Spleen (tissue), 11 donors: ENCODE results near the gene COL23A1. TPM values are rescaled to one million over a fixed set of nuclear protein-coding genes. Genes with fewer than 3 reads are reported as not detected.

Experiments
- DNase-seq: peaks from one replicate; pipeline ENCODE4 v3.0.0-alpha.2; 2020
- H3K27ac ChIP-seq, 8 donors: fragments of 200-600 bp; sonication (generic) in 7 of 8; 1 replicate in 4 of 8; 2 replicates in 4 of 8; pipeline versions ENCODE4 v1.5.0 to v1.8.0; 2016 to 2021; ENCODE audit warnings: inconsistent platforms in 4 of 8, mild to moderate bottlenecking in 4 of 8, moderate library complexity in 1 of 8
- H3K27me3 ChIP-seq, 7 donors: fragments of 200-600 bp; sonication (generic) in 6 of 7; replicated peaks in 1 of 7; 1 replicate in 4 of 7; 2 replicates in 3 of 7; pipeline versions ENCODE4 v1.5.0 to v1.8.0; 2016 to 2021; ENCODE audit warnings: inconsistent platforms in 3 of 7, mild to moderate bottlenecking in 1 of 7
- H3K36me3 ChIP-seq, 6 donors: fragments of 200-600 bp; sonication (generic) in 5 of 6; 1 replicate in 4 of 6; 2 replicates in 2 of 6; pipeline versions ENCODE4 v1.5.0 to v1.8.0; 2016 to 2021; ENCODE audit warnings: inconsistent platforms in 2 of 6
- H3K4me1 ChIP-seq, 6 donors: fragments of 200-600 bp; sonication (generic) in 5 of 6; 1 replicate in 3 of 6; 2 replicates in 3 of 6; pipeline versions ENCODE4 v1.5.0 to v1.8.0; 2016 to 2021; ENCODE audit warnings: inconsistent platforms in 3 of 6
- H3K4me3 ChIP-seq, 8 donors: fragments of 200-600 bp; sonication (generic) in 7 of 8; 1 replicate in 4 of 8; 2 replicates in 4 of 8; pipeline versions ENCODE4 v1.5.0 to v1.8.0; 2016 to 2021; ENCODE audit warnings: inconsistent platforms in 4 of 8, mild to moderate bottlenecking in 4 of 8, moderate library complexity in 2 of 8
- H3K9me3 ChIP-seq, 8 donors: fragments of 200-600 bp; sonication (generic) in 7 of 8; 1 replicate in 4 of 8; 2 replicates in 4 of 8; pipeline versions ENCODE4 v1.5.0 to v1.8.0; 2016 to 2021; ENCODE audit warnings: inconsistent platforms in 4 of 8
- POLR2A ChIP-seq, 3 donors: fragments of 450-650 bp; IDR thresholded peaks; one replicate each; pipeline ENCODE4 v1.5.1; 2017; ENCODE audit warnings: antibody characterized with exemption in 3 of 3, mild to moderate bottlenecking in 1 of 3
- POLR2AphosphoS5 ChIP-seq, 3 donors: sonication (generic); formaldehyde crosslinking; IDR thresholded peaks; one replicate each; pipeline ENCODE4 v1.5.1; 2017; ENCODE audit warnings: antibody characterized with exemption in 3 of 3
- WGBS, 5 donors: extraction: QIAGEN DNeasy Blood & Tissue Kit in 3 of 5; methylation state at CpG; one replicate each; pipeline versions ENCODE4 v1.1.5 to v1.1.7; 2013 to 2018; 5-methylcytosine and 5-hydroxymethylcytosine counted together
- intact Hi-C: fragments of 100-400 bp; cut with DNase I; formaldehyde crosslinking; loops from one replicate; pipeline ENCODE4 v1.15.0; 2023; ENCODE audit warnings: low total_unique reads
- polyA plus RNA-seq, 3 donors: library from polyadenylated mRNA; stranded (reverse); fragments of 200-250 nt; gene quantifications; one replicate each; pipeline ENCODE4 v1.2.1, GENCODE V29; 2013
- total RNA-seq, 7 donors: library from RNA; depleted of rRNA in 3 of 7; stranded (reverse); fragments of >200 nt in 3 of 7; fragmentation: NEBNext Ultra II Directional in 4 of 7; extraction: Animal tissue kit (Norgen Biotek cat#: 25700) in 4 of 7; gene quantifications; one replicate each; pipeline versions ENCODE4 v1.1.0 to v1.2.1, GENCODE V29; 2016 to 2021
- TF ChIP-seq, protein P1 (sequence below), 11 experiments: fragments of 200-600 bp in 7 of 11; fragments of 450-650 bp in 4 of 11; sonication (generic) in 4 of 11; IDR thresholded peaks in 8 of 11; conservative IDR thresholded peaks in 3 of 11; 1 replicate in 7 of 11; 2 replicates in 4 of 11; pipeline versions ENCODE4 v1.4.0 to v1.8.0; 2016 to 2021; ENCODE audit warnings: antibody characterized with exemption in 11 of 11, inconsistent platforms in 4 of 11, mild to moderate bottlenecking in 1 of 11
- donor health status: healthy with polysubstance abuse.
- donor health status: DM: no; HTN: no; CAD: no; lungs with moderate emphysema.
- donor health status: DM: no; HTN: no; CAD: no.
- donor health status: Bipolar disorder and iron deficiency.
- donor health status: healthy.
- donor health status: DM: no; HTN: no; CAD: no.
- donor health status: DM: yes; HTN: yes; CAD: no.

Gene COL23A1
- total and polyA plus RNA-seq, 10 donors, result 0.63 to 3.8 (median 1.9) TPM

DNA sequence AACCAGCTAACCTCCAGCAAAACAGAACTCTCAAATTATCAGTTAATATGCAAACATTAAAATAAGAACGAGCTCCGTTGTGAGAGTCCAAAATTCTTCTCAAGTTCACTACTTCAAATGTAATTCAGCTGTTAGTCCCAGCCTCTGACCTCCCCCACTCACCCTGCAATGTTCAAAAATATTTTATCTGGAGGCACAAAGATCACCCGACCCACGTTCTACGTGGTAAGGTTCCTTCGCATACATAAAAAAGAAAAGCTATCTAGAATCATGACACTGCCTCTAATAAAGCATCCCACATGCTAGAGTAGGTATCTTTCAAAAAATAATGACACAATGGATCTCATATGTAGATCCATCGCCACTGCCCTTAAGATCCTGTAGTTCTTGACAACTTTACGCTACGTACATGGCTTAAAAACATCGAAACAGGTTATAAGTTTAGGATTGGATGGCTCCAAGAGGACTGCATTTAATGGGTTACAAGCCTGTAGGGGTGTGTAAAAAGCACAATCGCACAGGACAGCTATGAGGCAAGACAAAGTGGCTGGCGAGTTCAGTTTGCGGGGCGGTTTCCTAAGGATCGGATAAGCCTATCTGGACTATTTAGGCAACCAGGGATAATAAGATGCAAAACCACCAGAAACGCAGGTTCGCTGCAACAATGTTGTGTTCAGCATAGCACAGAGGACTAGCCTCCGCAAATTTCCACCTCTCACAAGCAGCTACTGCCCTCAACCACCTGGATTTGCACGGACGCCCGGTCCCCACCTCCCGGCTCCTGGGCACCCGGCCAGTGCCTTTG lies 35.7 kb upstream of the COL23A1 start:
- TF ChIP-seq POLR2AphosphoS5 (IDR thresholded peaks at IDR 0.05) (no peak), POLR2A (IDR thresholded peaks at IDR 0.05) (no peak)
- TF ChIP-seq, protein P1, sequence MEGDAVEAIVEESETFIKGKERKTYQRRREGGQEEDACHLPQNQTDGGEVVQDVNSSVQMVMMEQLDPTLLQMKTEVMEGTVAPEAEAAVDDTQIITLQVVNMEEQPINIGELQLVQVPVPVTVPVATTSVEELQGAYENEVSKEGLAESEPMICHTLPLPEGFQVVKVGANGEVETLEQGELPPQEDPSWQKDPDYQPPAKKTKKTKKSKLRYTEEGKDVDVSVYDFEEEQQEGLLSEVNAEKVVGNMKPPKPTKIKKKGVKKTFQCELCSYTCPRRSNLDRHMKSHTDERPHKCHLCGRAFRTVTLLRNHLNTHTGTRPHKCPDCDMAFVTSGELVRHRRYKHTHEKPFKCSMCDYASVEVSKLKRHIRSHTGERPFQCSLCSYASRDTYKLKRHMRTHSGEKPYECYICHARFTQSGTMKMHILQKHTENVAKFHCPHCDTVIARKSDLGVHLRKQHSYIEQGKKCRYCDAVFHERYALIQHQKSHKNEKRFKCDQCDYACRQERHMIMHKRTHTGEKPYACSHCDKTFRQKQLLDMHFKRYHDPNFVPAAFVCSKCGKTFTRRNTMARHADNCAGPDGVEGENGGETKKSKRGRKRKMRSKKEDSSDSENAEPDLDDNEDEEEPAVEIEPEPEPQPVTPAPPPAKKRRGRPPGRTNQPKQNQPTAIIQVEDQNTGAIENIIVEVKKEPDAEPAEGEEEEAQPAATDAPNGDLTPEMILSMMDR (IDR thresholded peaks at IDR 0.05 in 8 of 11, conservative IDR thresholded peaks at IDR 0.05 in 3 of 11), result no peak

DNA sequence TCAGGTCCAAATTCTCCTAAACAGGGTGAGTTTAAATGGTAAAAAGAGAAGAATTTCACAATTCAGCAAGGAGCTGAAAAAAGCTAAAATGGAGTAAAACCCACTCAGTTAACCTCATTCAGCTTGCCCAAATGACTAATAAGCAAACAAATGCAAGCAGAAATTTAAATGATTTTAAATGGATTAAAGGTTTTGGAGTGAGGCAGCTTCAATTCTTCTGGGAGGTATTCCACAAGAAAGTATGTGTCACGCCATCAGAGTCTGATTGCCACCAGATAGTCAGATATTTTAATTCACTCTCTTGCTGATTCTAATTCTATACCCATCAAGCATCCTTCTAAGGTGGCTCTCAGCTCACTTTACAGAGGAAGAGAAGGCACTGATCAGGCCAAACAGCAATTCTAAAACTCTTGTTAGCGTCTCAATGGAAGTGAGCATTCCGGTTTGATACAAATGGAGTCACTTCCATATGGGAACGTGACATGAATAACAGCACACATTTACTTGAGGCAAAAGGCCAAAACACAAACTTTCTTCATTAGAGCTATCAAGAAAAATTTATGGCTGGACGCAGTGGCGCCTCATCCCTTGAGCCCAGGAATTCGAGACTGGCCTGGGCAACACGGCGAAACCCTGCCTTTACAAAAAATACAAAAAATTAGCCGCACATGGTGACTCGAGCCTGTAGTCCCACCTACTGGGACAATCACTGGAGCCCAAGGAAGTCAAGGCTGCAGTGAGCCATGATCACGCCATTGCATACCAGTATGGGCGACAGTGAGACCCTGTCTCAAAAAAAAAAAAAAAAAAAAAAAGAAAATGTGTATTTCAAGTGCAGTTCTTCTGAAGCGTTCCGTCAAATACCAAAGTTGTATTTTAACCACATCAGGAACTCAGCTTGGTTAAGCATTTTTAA lies 34.7 kb upstream of the COL23A1 start:
- H3K4me3 ChIP-seq, result peak overlapping the region; percentile 71 to 91 (median 79)
- H3K36me3 ChIP-seq, result peaks cover 0 to 36% (median 29%) of the 10 kb centered on the region in 6 donors
- H3K27me3 ChIP-seq, result no peaks in the 10 kb centered on the region
- DNase-seq, result no peak
- TF ChIP-seq, protein P1 (IDR thresholded peaks at IDR 0.05 in 8 of 11, conservative IDR thresholded peaks at IDR 0.05 in 3 of 11), result no peak
- H3K9me3 ChIP-seq, result no peaks in the 10 kb centered on the region
- WGBS, 5 donors, result 11 to 51% (median 37%) methylated on average over 15 of the region's 15 CpGs
- intact Hi-C loops, result no loop called here
- peak overlapping the region in 7 of 8 donors; percentile 93 to 100 (median 99) for H3K27ac ChIP-seq
- peaks cover 27 to 68% (median 48%) of the 10 kb centered on the region in 6 donors for H3K4me1 ChIP-seq

More for the DNA sequence above, 35.7 kb upstream of the COL23A1 start:
- Histone ChIP-seq H3K4me1 (peaks cover 27 to 62% (median 44%) of the 10 kb centered on the region in 6 donors), H3K36me3 (peaks cover 0 to 26% (median 20%) of the 10 kb centered on the region in 6 donors), H3K27me3 (no peaks in the 10 kb centered on the region), H3K4me3 (peak overlapping the region; percentile 71 to 91 (median 79)), H3K27ac (peak overlapping the region; percentile 93 to 100 (median 98)), H3K9me3 (no peaks in the 10 kb centered on the region)
- intact Hi-C loops, result no loop called here
- no peak for DNase-seq
- 0% methylated on average over 23 of the region's 23 CpGs for WGBS, 5 donors

DNA sequence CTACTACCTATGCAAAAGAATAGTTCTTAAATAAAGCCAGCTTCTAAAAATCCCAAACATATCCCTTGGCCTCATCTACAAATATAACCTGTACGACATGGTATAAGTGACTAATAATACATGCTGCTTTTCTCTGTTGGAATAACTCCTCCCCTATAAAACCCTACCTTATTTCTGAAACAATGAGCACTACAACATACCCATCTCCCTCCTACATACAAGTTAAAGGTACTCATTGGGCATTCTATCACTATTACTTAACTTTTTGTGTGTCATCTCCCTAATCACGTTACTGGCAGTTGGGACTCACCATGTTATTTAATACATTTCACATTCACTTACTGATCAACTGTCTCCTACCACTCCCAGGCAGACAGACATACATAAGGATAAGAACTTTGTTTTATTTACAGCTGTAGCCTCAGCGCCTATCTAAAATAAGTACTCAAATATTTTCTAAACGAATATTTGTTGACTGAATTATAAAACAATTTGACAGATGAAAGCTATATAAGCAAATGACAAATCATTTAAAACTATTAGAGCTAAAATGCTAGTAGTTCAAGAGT lies 32.6 kb upstream of the COL23A1 start:
- no peaks in the 10 kb centered on the region for H3K9me3 ChIP-seq
- intact Hi-C loops, result no loop called here
- H3K4me1 ChIP-seq, result peaks cover 27 to 89% (median 60%) of the 10 kb centered on the region in 6 donors
- no peaks in the 10 kb centered on the region for H3K27me3 ChIP-seq
- peaks cover 0 to 57% (median 50%) of the 10 kb centered on the region in 6 donors for H3K36me3 ChIP-seq
- no peak for DNase-seq
- peak overlapping the region in 1 of 8 donors; percentile 2 for H3K4me3 ChIP-seq
- H3K27ac ChIP-seq, result no peak overlapping the region
- WGBS, 5 donors, result 80 to 93% (median 90%) methylated on average over 4 of the region's 4 CpGs
- TF ChIP-seq POLR2AphosphoS5 (IDR thresholded peaks at IDR 0.05) (no peak), POLR2A (IDR thresholded peaks at IDR 0.05) (no peak)
- TF ChIP-seq, protein P1 (IDR thresholded peaks at IDR 0.05 in 8 of 11, conservative IDR thresholded peaks at IDR 0.05 in 3 of 11), result no peak
